Measurements from ENCODE around the gene CDIP1.
A peak's percentile ranks its signal among the peaks of the same experiment; 100 is the strongest.

CDIP1 gene

DNA sequence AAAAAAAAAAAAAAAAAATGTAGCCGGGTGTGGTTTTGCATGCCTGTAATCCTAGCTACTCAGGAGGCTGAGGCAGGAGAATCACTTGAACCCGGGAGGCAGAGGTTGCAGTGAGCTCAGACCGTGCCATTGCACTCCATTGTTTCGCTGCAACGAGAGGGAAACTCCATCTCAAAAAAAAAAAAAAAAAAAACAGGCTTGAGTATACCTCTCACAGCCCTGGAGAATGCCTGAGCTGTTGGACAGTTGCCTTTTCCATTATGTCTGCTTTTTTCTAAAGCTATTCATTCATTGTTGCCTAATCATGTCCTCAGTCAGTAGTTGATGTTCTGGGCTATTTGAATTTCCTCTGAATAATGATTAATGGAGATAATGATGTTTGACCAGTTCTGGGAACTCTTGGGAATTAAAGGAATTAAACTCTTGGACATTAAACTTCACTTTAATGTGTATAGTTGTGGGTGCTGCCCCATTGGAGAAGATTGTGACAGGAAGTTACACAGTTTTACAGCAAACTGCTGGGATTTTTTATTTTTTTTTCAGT, 50.5 kb downstream of the CDIP1 start:
- DNase-seq (ENCODE audit: low spot score): no peak
- TF ChIP-seq, protein P1, sequence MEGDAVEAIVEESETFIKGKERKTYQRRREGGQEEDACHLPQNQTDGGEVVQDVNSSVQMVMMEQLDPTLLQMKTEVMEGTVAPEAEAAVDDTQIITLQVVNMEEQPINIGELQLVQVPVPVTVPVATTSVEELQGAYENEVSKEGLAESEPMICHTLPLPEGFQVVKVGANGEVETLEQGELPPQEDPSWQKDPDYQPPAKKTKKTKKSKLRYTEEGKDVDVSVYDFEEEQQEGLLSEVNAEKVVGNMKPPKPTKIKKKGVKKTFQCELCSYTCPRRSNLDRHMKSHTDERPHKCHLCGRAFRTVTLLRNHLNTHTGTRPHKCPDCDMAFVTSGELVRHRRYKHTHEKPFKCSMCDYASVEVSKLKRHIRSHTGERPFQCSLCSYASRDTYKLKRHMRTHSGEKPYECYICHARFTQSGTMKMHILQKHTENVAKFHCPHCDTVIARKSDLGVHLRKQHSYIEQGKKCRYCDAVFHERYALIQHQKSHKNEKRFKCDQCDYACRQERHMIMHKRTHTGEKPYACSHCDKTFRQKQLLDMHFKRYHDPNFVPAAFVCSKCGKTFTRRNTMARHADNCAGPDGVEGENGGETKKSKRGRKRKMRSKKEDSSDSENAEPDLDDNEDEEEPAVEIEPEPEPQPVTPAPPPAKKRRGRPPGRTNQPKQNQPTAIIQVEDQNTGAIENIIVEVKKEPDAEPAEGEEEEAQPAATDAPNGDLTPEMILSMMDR (IDR thresholded peaks at IDR 0.05; ENCODE audit: borderline replicate concordance, control extremely low read depth, extremely low read depth, insufficient read depth, missing control alignments): no peak
- in situ Hi-C loops (cut with MboI; ENCODE audit: low sequenced_read_pairs, unreplicated experiment): no loop called here

DNA sequence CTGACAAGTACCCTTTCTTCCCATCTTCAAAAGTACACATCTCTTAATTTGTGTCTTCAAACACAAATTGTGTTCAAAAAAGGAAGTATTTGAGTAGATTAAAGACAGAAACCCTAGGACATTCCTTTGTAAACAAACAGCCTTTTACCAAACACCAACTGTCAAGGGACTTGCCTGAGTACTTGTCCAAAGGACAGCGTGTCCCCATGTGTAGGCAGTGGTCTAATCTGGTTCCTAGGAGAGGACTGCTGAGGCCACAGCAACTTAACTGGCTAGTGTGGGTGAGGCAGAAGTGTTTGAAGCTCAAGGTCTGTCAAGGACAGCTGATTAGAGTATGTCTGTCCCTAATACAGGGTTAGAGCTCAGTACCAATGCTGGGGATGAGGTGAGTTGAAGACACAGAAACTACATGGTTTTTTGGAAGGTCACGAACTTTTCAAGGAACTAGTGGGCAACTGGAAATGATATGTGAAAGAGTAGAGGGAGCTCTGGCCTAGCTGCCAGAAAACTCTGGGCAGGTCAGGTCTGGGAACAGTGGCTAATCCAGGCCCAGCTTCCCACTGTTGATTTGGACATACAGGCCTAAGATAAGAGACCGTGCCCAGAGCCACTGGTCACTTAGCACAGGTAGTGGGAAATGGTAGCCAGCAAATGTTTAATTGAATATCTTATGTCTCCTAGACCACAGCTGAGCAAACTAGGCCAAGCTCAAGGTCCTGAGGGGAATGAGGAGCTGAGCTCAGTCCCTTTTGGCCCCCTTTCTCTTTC, 52.3 kb downstream of the CDIP1 start:
- in situ Hi-C loops (cut with MboI; ENCODE audit: low sequenced_read_pairs, unreplicated experiment): no loop called here
- TF ChIP-seq, protein P1 (IDR thresholded peaks at IDR 0.05; ENCODE audit: borderline replicate concordance, control extremely low read depth, extremely low read depth, insufficient read depth, missing control alignments): no peak
- DNase-seq (ENCODE audit: low spot score): no peak

DNA sequence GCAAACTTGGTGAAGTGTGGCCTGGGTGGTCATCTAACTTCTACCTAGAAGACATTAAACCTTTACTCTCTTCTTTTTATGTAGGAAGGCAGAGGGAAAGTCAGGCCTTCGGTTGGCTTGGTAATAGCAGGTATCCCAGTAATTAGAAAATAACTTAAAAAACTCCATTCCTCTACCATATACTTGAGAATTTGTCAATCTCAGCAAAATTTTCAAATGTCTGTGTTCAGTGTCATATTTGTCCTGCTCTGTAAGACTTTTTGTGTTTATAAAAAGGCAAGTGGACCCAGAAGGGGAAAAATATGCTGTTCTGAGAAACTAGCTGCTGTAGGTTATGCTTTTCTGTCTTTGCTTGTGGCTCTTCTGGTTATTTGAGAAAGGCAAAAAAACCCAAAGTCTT, 56.6 kb downstream of the CDIP1 start:
- in situ Hi-C loops (cut with MboI; ENCODE audit: low sequenced_read_pairs, unreplicated experiment): no loop called here
- DNase-seq (ENCODE audit: low spot score): no peak
- TF ChIP-seq, protein P1 (IDR thresholded peaks at IDR 0.05; ENCODE audit: borderline replicate concordance, control extremely low read depth, extremely low read depth, insufficient read depth, missing control alignments): no peak

DNA sequence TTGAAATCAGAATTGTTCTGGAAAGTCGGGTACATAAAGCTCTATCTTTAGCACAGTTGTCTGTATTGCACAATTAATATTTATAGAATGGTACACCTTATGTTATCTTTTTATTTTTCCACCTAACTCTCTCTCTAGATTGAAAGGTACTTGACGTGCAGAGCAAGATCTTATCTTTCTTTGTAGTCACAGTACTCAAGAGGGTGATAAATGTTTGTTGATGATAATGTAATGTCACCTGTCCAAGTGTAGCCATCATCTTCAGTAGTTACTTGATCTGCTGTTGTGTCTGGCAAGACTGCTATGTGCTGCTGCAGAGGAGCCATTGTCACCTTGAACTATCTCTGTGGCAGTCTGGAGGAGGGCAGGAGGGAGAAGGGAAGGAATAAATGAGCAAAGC, 57.0 kb downstream of the CDIP1 start:
- in situ Hi-C loops (cut with MboI; ENCODE audit: low sequenced_read_pairs, unreplicated experiment): no loop called here
- TF ChIP-seq, protein P1 (IDR thresholded peaks at IDR 0.05; ENCODE audit: borderline replicate concordance, control extremely low read depth, extremely low read depth, insufficient read depth, missing control alignments): no peak
- no peak for DNase-seq (ENCODE audit: low spot score)

DNA sequence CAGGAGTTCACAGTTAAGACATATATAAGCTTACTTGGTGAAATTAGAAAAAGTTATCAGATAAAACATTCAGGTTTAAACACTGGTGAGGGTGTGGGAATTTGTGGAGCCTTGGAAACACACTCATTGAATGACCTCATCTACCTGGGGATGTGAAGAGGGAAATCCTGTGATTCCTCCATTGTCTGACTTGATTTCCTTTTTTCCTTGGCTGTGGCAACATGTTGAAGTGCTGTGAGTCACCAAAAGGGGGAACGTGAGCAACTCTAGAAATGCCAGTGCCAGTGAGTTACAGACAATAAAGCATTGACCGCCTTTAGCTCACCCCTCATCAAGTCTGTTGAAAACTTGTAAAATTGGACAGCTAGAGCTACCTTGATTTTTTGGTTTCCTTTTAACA, 60.6 kb downstream of the CDIP1 start:
- TF ChIP-seq, protein P1 (IDR thresholded peaks at IDR 0.05; ENCODE audit: borderline replicate concordance, control extremely low read depth, extremely low read depth, insufficient read depth, missing control alignments): no peak
- DNase-seq (ENCODE audit: low spot score): no peak
- in situ Hi-C loops (cut with MboI; ENCODE audit: low sequenced_read_pairs, unreplicated experiment): no loop called here

DNA sequence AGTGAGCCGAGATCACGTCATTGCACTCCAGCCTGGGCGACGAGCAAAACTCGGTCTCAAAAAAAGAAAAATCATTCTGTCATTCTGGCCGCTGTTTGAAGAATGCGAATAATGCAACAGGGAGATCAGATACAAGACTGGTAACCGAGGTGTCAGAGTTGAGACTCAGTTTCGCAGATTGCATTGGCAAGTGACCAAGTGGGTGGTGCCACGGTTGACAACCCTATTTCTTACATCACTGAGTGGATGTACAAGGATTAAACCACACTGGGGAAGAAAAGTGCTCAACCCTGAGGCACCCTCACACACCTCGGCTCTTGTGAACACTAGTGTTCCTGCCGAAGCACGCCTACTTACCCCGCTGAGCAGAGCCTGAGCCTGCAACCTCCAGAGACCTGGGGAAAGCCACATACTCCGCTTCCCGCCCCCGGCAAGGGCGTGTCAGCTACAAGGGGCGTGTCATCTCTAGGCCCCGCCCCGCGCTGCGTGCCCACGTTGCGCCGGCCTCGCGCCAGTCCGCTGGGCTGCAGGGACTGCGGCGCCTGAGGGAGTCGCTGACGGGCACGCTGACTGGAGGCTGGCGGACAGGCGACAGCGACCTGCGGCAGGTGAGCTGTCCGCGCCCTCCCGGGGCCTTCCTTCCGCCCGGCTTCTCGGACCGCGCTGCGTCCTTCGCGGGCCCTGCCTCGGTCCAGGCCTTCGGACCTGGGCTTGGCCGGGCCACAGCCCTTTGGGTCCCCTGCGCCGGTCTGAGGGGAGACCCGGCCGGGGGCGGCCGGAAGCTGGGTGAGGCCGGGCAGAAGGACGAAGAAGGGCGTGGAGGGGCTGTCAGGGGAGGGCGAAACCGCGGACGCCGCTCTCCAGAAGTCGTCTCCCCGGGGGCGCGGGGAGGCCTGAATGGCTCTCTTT, 62.4 kb downstream of the CDIP1 start, which contains the start of gene HMOX2:
Gene HMOX2 (plus strand): TSS at position 519 of the 909 bp plus-strand sequence. CDS start 29,127 bp downstream, outside the sequence.
- TF ChIP-seq, protein P1 (IDR thresholded peaks at IDR 0.05; ENCODE audit: borderline replicate concordance, control extremely low read depth, extremely low read depth, insufficient read depth, missing control alignments): peak; percentile 63
- DNase-seq (ENCODE audit: low spot score): peak; percentile 98
- in situ Hi-C loops (cut with MboI; ENCODE audit: low sequenced_read_pairs, unreplicated experiment): no loop called here
